SU-DHL-6 (cell line): Measurements from ENCODE around the gene ACRV1.

Experiments used
- H2AFZ ChIP-seq: fragments of 200-600 bp; sonication (generic); 2 replicates; pipeline ENCODE4 v1.6.1; 2014; ENCODE audit warnings: low read depth, mild to moderate bottlenecking, moderate library complexity, mixed read lengths, antibody characterized with exemption, low read length; ENCODE audit not compliant: severe bottlenecking
- H3F3A ChIP-seq: fragments of 200-600 bp; shearing (Covaris generic); 2 replicates; pipeline ENCODE4 v1.6.0; 2016; ENCODE audit warnings: antibody characterized with exemption, mild to moderate bottlenecking; ENCODE audit not compliant: insufficient read depth
- H3K27ac ChIP-seq: fragments of 200-600 bp; sonication (generic); 2 replicates; pipeline ENCODE4 v1.5.1; 2016; ENCODE audit warnings: low read depth, mild to moderate bottlenecking, low read length, moderate library complexity, mixed read lengths
- H3K27me3 ChIP-seq: fragments of 200-600 bp; sonication (generic), shearing (Covaris generic); 2 replicates; pipeline ENCODE4 v1.6.0; 2014; ENCODE audit warnings: mild to moderate bottlenecking, low read length
- H3K36me3 ChIP-seq: fragments of 200-600 bp; sonication (generic); 2 replicates; pipeline ENCODE4 v1.6.1; 2014; ENCODE audit warnings: mild to moderate bottlenecking, low read length, mixed read lengths
- H3K4me2 ChIP-seq: fragments of 300-600, 200-600 bp; shearing (Covaris generic), sonication (generic); 2 replicates; pipeline ENCODE4 v1.6.0; 2014; ENCODE audit warnings: low read length, low read depth, mild to moderate bottlenecking; ENCODE audit not compliant: poor library complexity, severe bottlenecking
- H3K4me3 ChIP-seq: fragments of 200-600 bp; sonication (generic); 2 replicates; pipeline ENCODE4 v1.5.1; 2014; ENCODE audit warnings: antibody characterized with exemption, low read length, mild to moderate bottlenecking, mixed read lengths; ENCODE audit not compliant: insufficient read depth, poor library complexity, severe bottlenecking
- H3K79me2 ChIP-seq: fragments of 200-600 bp; sonication (generic); 2 replicates; pipeline ENCODE4 v1.6.1; 2014; ENCODE audit warnings: mild to moderate bottlenecking, low read length, moderate library complexity; ENCODE audit not compliant: insufficient read depth
- H3K9ac ChIP-seq: fragments of 200-600 bp; sonication (generic); 2 replicates; pipeline ENCODE4 v1.7.0; 2014; ENCODE audit warnings: mild to moderate bottlenecking, low read length
- H3K9me2 ChIP-seq: fragments of 200-600 bp; sonication (generic); replicated peaks from 2 replicates; pipeline ENCODE4 v1.6.1; 2014; ENCODE audit warnings: low read length; ENCODE audit not compliant: insufficient read depth
- H3K9me3 ChIP-seq: fragments of 200-600 bp; sonication (generic); 2 replicates; pipeline ENCODE4 v1.6.1; 2014; ENCODE audit warnings: low read length, mixed read lengths; ENCODE audit not compliant: insufficient read depth
- H4K20me1 ChIP-seq: fragments of 200-600 bp; sonication (generic); 2 replicates; pipeline ENCODE4 v1.6.1; 2014; ENCODE audit warnings: low read depth, mild to moderate bottlenecking, antibody characterized with exemption, low read length, moderate library complexity, mixed read lengths
- CTCF ChIP-seq: fragments of 200-600 bp; sonication (generic); IDR thresholded peaks from one replicate; pipeline ENCODE4 v1.5.1; 2017; ENCODE audit warnings: antibody characterized with exemption, mild to moderate bottlenecking, low read length, moderate library complexity; ENCODE audit not compliant: insufficient read depth, poor library complexity, severe bottlenecking
- EZH2phosphoT487 ChIP-seq: fragments of 200-600 bp; sonication (generic), shearing (Covaris generic); conservative IDR thresholded peaks from 2 replicates; pipeline ENCODE4 v1.6.1; 2018; ENCODE audit warnings: mild to moderate bottlenecking, antibody characterized with exemption, low read length, moderate library complexity, mixed read lengths

Gene ACRV1

GRCh38 chr11:125649465-125650166 is 31.0 kb downstream of the ACRV1 start:
- no peaks in the 10 kb centered on the region for H3F3A ChIP-seq
- no peaks in the 10 kb centered on the region for H3K9me3 ChIP-seq
- H2AFZ ChIP-seq, result no peak overlapping the region
- H4K20me1 ChIP-seq, result no peaks in the 10 kb centered on the region
- no peak overlapping the region for H3K4me3 ChIP-seq
- peaks cover 6% of the 10 kb centered on the region; the same call in 1 of the 2 replicates for H3K36me3 ChIP-seq
- H3K27ac ChIP-seq, result no peak overlapping the region
- H3K4me2 ChIP-seq, result no peak overlapping the region
- H3K79me2 ChIP-seq, result peaks cover 15% of the 10 kb centered on the region; the same call in 1 of the 2 replicates
- H3K9ac ChIP-seq, result no peak overlapping the region
- H3K27me3 ChIP-seq, result no peaks in the 10 kb centered on the region
- no peak for TF ChIP-seq EZH2phosphoT487
- TF ChIP-seq CTCF, result no peak
- H3K9me2 ChIP-seq, result no peaks in the 10 kb centered on the region

GRCh38 chr11:125645871-125646270 is 34.8 kb downstream of the ACRV1 start:
- Histone ChIP-seq H3K36me3 (peaks cover 12% of the 10 kb centered on the region; the same call in 1 of the 2 replicates), H3K27ac (no peak overlapping the region), H2AFZ (no peak overlapping the region), H3K4me3 (no peak overlapping the region), H3K9me3 (no peaks in the 10 kb centered on the region), H3K4me2 (no peak overlapping the region), H3K79me2 (peaks cover 15% of the 10 kb centered on the region; the same call in 1 of the 2 replicates), H4K20me1 (no peaks in the 10 kb centered on the region), H3K27me3 (no peaks in the 10 kb centered on the region), H3K9me2 (no peaks in the 10 kb centered on the region), H3K9ac (no peak overlapping the region), H3F3A (no peaks in the 10 kb centered on the region)
- no peak for TF ChIP-seq CTCF
- no peak for TF ChIP-seq EZH2phosphoT487

- H3K9me2 ChIP-seq, result no peaks in the 10 kb centered on the region
- no peak overlapping the region for H3K27ac ChIP-seq
- no peaks in the 10 kb centered on the region for H3F3A ChIP-seq
- no peak overlapping the region for H3K9ac ChIP-seq
- TF ChIP-seq CTCF (no peak), EZH2phosphoT487 (no peak)
- H4K20me1 ChIP-seq, result no peaks in the 10 kb centered on the region
- H3K27me3 ChIP-seq, result no peaks in the 10 kb centered on the region
- H3K79me2 ChIP-seq, result peaks cover 4% of the 10 kb centered on the region; the same call in 1 of the 2 replicates
- no peaks in the 10 kb centered on the region for H3K9me3 ChIP-seq
- H2AFZ ChIP-seq, result no peak overlapping the region
- H3K4me3 ChIP-seq, result no peak overlapping the region
- H3K4me2 ChIP-seq, result no peak overlapping the region
- peaks cover 11% of the 10 kb centered on the region; the same call in 1 of the 2 replicates for H3K36me3 ChIP-seq
Observed at GRCh38 chr11:125638315-125638714, 42.3 kb downstream of the ACRV1 start.
